ENCODE data around the gene GUK1. TPM values are rescaled to one million over a fixed set of nuclear protein-coding genes. Genes with fewer than 3 reads are reported as not detected.

Gene GUK1
- total RNA-seq, 1 donor from 2014 or later = 128 TPM

DNA sequence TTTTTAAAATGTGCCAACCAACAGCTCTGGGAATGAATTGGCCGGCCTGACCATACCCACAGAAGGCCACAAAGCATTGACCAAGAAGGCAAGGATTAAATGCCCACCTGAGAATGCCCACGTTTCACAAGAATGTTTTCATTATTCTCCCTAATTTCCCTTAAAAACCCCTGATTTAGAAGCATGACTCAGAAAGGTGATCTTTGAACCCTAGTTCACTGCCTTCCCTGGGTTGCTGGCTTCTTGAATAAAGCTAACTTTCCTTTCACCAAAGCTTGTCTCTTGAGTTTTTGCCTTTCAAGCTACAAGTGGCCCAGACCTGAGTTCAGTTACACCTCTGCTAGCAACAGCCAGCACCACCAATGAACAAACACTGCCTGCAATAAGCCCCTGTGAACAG lies 16.6 kb upstream of the GUK1 start:
- ATAC-seq (no peak), DNase-seq (ENCODE audit: low spot score) (no peak)

DNA sequence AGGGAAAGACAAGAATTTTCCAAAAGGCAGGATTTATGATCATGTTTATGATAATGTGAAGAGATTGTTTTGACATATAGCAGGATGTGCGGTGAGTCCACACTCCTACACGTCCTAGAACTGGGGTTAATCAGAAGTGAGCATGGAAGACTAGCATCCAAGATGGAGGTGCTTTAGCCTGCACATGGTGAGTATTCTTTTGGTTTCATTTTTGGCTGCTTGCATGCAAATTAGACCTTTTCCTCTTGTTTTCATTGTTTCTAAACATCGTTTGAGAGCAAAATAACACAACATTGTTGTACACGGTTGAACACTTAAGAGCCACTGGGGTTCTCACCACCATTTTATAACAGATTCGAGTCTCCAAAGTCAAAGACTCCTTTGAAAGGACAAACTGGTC lies 14.9 kb upstream of the GUK1 start:
- no peak for DNase-seq (ENCODE audit: low spot score)
- no peak for ATAC-seq

DNA sequence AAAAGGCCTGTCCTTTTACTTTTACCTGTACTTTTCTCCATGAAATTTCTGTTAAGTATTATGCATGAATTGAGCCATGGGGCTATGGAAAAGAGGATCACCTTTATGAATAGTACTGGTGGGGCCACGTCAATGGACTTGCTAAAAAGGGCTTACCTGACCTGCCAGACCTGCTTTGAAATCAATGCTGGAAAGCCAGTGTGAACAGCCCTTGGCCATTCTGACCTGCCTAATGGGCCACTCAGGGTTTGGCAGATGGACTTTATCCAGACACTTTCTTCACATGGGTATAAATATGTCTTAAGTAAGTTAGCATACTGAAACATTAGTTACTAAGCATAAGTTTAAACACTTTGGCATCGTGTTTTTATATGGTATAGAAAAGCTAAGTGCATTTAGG lies 8.3 kb upstream of the GUK1 start:
- DNase-seq (ENCODE audit: low spot score) (no peak), ATAC-seq (no peak)

DNA sequence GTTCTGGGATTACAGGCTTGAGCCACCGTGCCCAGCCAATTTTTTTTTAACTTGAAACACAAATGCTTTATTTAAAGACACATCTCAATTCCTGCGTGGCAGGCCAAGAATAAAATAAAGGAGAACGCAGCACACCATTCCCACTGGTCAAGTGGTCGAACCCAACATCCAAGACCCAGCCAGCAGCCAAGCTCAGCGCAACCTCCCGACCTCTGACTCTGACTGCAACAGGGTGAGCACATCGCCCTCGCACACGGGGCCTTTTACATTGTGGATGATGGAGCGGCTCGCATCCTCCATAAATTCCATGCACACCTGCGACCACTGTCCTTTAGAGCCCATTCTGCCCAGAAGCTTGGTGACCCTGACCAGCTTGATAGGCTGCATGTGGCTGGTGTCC lies 5.5 kb upstream of the GUK1 start:
- DNase-seq (ENCODE audit: low spot score) (no peak), ATAC-seq (no peak)

DNA sequence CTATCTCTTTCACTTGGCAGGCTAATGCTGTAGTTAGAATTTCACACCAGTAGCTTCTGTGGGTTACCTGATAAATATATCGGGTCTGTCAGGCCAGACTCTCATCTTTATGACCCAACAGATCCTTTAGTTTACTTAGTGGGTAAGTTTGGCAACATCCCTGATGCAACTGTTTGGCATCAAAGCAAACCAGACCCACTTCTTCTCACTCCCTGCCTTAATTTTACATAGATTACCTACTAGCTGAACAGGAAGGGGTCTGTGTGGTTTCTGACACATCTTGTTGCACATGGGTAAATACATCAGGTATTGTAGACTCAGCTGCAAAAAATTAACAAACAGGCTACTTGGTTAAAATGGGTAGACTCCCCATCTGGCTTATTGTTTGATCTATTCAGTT lies 3.2 kb upstream of the GUK1 start:
- ATAC-seq (no peak), DNase-seq (ENCODE audit: low spot score) (no peak)

DNA sequence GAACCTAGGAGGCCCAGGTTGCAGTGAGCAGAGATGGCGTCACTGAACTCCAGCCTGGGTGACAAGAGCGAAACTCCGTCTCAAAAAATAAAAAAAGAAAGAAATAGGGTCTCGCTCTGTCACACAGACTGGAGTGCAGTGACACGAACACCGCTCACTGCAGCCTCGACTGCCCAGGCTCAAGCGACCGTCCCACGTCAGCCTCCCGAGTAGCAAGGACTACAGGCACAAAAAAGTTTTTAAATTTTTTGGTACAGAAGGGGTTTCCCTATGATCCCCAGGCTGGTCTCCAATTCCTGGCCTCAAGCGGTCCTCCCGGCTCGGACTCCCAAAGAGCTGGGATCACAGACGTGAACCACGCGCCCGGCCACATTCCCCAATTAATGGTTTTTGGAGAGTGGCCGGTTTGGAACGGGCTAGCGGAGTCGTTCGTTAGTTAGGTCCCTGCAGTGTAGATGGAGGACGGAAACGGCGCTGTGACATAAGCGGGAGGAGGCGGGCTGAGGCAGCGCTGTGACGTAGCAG lies 611 bp upstream of the GUK1 start:
- DNase-seq (ENCODE audit: low spot score) = no peak
- ATAC-seq = no peak

DNA sequence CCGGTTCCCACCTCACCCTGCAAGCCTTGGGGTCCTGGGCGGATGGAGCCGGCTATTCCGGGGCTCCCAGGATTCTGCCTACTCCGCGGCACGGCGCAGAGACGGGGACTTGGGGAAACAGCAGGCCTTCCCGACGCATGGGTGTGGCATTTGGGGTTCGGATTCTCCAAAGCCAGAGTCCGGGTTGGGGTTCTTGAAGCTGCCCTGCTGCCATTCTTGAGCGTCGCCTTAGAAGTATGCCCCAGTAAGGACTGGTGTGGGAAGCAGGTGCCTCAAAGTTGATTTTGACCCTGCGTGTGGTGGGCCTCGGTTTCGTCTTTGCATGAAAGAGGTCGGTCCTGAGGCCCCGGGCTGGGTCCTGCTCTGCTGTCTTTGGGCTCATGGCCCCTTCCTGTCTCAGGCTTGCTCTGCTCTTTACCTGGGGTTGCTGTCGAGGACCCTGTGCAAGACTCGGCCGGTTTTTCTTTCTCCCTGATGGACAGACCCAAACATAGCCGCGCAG lies 696 bp downstream of the GUK1 start:
- DNase-seq (ENCODE audit: low spot score) (no peak), ATAC-seq (no peak)

DNA sequence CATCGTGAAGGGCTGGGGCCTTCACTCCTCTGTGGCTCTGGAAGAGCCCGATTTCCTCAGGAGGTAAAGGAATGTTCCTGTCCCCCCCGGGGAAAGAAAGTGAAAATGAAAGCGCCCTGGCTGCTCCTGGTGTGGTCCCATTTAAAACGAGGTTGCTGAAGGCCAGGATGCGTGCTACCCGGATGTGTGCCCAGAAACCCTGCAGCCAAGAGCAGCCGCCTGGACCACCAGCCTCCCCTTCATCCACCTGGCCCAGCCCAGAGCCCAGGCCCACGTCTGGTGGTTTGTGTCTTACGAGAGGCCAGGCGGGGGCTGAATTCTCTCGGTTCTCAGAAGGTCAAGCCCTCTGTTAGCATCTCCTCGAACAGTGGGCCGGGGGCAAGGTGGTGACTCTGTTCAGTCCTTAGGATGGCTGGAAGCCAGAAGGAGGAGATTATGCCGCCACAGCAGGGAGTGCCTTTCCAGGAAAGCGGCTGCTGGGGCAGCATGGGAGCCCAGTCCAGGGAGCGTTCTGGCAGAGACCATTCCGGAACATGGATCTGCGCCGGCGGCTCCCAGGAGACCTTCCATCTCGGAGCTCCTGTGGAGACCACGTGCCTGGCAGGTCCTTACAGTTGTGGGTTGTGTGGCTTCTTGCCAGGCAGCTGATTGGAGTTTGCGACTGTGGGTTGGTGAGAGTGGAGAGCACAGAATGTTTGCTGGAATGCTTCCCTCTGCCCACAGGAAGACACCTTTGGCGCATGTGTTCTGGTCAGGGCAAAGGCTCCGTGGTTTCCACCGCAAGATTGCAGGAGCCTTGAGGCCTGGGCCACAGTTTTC lies 1.4 kb downstream of the GUK1 start:
- no peak for ATAC-seq

DNA sequence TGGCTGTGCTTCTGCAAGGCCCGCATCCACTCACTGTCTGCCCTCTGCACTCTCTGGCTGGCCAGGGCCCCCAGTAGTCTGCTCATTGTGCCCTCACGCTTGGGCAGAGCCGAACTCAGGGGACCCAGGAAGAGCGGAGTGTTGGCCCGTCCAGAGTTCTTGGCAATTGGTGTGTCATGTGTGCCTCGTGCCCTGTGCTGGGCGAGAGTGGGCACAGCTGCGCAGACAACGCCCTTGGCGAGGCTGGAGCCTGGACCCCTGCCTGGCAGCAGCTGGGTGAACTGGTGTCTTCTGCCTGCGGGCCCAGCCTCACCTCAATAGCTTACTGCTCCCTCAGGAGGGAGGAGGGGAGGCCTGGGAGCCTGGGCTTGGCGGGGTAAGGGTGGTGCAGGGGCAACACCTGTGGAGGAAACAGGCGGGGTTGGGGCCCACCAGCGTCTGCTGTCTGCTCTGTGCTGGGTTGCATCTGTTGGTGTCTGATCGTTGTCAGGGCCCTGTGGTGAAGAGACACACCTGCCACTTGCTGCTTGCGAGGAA lies 2.1 kb downstream of the GUK1 start:
- peak; percentile 46 for DNase-seq (ENCODE audit: low spot score)
- ATAC-seq = no peak

More for the DNA sequence above, 1.4 kb downstream of the GUK1 start:
- peak; percentile 69 for DNase-seq (ENCODE audit: low spot score)

DNA sequence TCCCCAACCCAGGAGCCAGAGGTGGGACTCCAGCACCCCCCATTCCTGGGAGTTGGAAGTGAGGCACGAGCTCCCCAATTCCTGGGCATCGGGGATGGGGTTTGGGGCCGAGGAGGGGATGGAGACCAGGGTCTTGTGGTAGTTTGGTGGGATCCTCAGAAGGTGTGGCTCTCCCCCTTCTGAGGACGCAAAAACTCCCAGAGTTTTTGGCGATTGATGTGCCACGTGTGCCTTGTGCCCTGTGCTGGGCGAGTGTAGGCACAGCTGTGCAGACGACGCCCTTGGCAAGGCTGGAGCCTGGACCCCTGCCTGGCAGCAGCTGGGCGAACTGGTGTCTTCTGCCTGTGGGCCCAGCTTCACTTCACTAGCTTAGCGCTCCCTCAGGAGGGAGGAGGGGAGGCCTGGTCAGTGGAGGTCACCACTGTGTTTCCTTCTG lies 2.6 kb downstream of the GUK1 start:
- ATAC-seq (no peak), DNase-seq (ENCODE audit: low spot score) (no peak)

DNA sequence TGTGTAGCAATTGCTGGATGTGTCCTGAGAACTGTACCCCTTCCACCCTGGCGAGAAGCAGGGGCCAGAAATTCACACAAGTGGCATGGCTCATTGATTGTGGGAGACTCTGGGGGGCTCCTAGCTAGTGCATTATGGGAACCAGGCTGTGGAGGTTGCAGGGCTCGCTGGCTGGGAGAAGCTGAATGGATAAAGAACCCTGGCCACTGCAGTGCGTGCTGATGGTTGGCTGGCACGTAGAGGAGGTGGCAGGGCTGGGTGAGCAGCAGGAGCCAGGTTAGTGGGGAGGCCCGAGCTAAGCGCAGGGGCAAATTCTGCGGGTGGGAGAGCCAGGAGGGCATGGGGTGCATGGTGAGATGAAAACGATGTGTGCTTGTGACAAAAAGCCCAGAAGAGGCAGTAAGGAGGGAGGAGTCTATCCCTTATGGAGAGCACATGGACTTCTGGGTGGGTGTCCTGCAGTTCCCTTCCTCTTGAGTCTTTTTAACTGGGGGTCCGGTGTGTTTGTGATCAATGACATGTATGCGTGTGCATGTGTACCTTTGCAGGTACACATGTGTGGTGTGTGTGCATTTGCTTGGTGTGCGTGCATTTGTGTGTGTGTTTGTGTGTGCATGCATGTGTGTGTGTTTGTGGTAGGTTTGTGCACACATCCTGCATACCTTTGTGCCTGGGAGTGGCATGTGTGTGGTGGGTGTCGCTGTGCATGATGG lies 3.6 kb downstream of the GUK1 start:
- DNase-seq (ENCODE audit: low spot score) (no peak), ATAC-seq (no peak)

DNA sequence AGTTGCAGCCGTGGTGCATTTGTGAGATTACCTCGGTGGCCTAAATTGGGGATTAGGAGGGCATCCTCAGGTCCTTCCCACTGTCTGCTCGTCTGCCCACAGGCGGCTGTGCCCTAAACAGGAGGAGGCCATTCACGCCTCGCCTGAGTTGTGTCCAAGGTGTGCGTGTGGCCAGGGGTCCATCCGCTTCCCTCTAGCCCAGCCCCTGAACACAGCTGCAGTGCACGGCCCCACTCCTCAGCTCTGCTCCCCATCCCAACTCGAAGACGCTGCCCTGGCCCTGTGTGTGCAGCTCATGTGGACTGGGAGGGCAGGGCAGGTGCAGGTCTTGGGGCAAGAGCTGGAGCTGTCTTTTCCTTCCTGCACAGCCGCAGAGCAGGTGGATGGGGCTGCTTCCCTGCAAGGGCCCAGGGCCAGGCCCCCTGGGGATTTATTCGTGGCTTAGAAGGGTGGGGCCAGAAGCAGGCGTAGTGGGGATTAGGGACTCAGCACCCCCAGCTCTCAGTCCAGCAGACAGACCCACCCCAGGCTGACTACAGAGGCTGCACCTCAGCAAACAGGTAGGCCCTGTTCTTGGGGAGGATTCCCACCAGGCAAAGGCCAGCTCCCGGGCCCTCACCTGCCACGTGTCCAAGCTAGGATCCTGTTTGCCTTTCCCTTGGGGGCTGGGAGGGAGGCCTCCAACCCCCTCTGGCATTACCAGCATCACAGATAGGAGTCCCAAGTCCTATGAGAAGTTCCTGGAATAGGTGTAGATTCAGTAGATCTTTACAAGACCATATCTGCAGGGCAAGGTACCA lies 4.3 kb downstream of the GUK1 start:
- DNase-seq (ENCODE audit: low spot score) (peak; percentile 40), ATAC-seq (no peak)

DNA sequence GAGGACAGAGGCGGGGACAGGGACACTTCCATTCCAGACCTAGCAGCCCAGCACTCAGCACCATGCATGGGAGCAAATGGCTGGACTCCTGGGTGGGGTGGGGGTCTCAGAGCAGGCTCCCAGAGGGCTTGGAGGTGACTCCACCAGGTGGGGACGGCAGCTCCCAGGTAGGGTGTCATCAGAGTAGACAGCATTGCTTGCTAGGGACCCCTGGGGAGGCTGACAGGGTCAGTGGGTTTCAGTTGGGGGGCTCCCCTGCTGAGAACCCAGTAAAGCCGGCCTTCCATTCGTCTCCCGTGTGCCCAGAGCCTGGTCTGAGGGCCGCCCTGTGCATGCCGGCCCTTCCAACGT lies 4.9 kb downstream of the GUK1 start:
- ATAC-seq = no peak
- DNase-seq (ENCODE audit: low spot score) = no peak

DNA sequence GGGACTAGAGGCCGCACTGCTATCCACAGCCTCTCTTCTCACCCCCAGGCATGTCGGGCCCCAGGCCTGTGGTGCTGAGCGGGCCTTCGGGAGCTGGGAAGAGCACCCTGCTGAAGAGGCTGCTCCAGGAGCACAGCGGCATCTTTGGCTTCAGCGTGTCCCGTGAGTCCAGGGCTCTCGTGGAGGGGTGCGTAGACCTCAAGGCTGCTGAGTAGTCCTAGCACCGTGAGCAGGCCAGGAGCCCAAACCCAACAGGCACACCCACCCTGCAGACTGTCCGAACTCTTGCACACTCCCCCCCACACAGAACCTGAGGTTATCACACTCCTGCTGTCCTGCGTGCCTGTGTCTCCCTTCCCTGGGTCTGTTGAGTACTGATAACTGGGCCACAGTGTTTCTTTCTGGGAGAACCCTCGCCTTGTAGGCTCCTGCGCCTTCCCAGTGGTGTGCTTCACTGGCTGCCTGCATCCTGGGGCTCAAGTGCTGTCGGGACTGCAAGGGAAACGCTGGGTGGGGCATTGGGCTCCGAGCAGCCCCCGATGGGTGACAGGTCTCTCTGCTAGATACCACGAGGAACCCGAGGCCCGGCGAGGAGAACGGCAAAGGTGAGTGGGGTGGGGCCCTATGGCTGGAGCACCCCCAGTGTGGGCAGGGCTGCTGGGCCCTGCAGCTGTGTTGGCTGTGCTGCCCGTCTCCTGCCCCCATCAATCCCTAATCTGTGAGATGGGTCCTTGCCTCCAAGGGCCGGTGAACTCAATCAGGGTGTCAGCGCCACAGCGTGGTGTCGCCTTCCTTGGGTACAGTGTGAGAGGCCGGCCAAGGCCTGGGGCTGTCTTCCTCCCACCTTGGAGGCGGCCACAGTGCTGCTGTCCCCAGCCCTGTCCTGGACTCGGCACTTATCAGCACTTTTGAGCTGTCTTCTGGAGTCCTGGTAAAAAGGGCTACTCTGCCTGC lies 5.7 kb downstream of the GUK1 start:
- ATAC-seq (no peak), DNase-seq (ENCODE audit: low spot score) (peak; percentile 43)

DNA sequence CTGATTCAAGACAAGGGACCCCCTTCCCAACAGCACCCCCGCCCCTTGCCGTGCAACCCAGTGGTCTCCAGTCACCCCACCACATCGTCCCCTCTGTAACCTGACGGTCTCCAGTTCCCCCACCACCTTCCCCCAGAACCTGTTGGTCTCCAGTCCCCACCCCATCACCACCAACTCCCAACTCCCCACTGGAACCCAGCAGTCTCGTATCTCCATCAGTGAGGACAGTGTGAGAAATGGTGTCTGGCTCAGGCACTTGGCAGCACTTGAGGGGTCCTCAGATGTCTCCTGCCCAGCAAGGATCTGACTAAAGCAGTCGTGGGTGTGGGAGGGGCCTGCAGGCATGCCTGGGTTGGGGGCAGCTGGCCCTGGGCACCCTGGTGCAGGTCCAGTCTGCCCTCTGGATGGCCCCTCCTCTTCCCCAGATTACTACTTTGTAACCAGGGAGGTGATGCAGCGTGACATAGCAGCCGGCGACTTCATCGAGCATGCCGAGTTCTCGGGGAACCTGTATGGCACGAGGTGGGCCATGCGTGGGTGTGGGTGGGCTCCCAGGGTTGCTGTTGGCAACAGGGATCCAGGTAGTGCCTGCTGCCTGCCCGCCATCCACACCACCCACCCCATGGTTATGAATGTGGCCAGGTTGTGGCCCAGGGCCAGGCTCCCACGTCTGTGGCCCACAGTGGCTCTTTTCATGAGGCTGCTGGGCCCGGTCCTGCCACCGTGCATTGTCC lies 6.5 kb downstream of the GUK1 start:
- no peak for DNase-seq (ENCODE audit: low spot score)
- no peak for ATAC-seq

DNA sequence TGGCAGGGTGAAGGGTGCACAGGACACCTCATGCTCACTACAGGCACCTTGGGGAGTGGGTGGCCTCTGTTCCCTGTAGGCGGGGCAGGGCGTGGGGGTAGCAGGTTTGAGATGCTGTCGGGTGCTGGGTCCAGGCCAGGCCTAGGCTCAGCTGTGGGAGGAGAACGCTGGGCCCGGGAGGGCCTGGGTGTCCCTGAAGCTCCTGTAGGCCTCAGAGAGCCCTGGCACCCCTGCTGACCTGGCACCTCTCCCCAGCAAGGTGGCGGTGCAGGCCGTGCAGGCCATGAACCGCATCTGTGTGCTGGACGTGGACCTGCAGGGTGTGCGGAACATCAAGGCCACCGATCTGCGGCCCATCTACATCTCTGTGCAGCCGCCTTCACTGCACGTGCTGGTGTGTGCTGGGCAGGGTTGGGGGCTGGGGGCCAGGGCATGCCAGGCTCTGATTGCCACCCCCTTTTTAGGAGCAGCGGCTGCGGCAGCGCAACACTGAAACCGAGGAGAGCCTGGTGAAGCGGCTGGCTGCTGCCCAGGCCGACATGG lies 7.1 kb downstream of the GUK1 start:
- ATAC-seq (no peak), DNase-seq (ENCODE audit: low spot score) (peak; percentile 44)

DNA sequence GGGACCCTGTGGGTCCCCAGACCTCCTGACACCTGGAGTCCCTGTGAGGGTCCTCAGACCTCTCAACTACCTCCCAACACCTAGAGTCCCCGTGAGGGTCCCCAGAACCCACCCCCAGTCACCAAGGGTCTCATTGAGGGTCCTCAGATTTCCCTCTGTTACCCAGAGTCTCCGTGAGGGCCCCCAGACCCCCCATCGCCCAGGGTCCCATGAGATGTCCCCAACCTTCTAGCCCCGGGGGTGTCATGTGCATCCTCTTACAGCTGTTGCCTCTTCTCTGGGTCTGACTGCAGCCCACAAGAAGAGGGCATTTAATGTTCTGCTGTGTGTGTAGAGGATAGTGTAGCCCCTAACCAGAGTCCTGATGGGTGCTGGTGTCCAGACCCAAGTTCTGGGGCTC lies 7.7 kb downstream of the GUK1 start:
- DNase-seq (ENCODE audit: low spot score) (no peak), ATAC-seq (no peak)

DNA sequence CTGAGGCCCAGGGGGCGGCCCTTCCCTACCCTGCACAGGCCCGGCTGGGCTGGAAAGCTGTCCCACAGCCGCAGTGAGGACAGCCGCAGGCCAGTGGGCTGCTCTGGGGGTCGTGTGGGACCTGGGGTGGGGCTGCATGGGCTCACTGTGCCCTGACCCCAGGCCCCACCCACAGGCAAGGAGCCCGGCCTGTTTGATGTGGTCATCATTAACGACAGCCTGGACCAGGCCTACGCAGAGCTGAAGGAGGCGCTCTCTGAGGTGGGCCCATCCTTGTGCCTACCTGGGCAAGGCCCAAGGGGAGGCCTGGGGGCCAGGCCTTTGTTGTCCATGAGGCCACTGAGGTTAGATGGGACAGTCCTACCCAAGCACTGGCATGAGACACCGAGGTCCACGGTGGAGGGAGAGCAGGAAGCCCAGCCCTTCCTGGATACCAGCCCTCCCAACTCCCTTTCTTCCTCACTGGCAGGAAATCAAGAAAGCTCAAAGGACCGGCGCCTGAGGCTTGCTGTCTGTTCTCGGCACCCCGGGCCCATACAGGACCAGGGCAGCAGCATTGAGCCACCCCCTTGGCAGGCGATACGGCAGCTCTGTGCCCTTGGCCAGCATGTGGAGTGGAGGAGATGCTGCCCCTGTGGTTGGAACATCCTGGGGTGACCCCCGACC lies 8.2 kb downstream of the GUK1 start:
- ATAC-seq = no peak
- no peak for DNase-seq (ENCODE audit: low spot score)
